GM18870 (cell line): ENCODE data around the gene TUBA8.
"Not testable (repeated sequence)": the region's sequence is repeated elsewhere in the genome, so short reads cannot be mapped to it uniquely, and the experiment has no call there.

ENCODE experiments used
- ATAC-seq: cut with Tn5 transposase; IDR thresholded peaks from one replicate; pipeline ENCODE4 v1.9.1; 2021; ENCODE audit warnings: moderate library complexity; ENCODE audit not compliant: unreplicated experiment

The TUBA8 gene

GRCh38 chr22:18165356-18165755, 54.7 kb downstream of the TUBA8 start:
- ATAC-seq, result not testable (repeated sequence)

DNA sequence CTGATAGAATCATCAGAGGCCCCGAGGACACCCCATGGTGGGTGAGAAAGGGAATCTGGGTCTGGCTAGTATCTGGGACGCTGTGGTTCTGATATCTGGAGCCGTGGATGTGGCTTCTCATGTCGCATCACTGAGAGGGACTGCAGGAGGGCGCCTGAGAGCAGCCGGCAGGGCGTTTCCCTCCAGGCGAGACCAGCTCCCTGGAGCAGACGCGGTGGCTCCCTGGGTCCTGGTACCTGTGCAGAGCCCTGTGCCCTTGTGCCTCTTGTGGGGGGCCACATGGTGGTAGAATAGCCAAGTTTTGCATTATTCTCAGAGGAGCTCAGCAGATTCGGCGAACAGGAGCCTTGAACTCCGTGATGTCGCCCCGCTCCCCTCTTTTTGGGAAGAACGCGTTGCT, 59.7 kb downstream of the TUBA8 start:
- ATAC-seq, result not testable (repeated sequence)

DNA sequence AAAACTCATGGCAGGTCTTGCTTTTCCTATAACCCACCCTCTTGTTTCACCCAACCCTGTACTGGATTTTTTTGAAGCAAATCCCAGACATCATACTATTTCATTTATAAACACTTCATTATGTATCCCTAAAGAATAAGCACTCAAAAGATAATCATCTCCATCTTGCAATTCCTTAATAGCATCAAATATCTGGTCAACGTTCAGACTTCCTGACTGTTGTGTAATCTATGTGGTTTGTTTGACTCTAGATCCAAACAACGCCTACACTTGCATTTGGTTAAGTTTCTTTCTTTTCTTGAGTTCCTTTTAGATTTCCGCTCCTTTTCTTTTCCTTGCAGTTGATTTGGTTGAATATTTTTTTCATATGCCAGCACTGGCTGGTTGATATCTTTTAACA, 61.6 kb downstream of the TUBA8 start:
- not testable (repeated sequence) for ATAC-seq

GRCh38 chr22:18172776-18173175, 62.2 kb downstream of the TUBA8 start:
- ATAC-seq, result not testable (repeated sequence)

DNA sequence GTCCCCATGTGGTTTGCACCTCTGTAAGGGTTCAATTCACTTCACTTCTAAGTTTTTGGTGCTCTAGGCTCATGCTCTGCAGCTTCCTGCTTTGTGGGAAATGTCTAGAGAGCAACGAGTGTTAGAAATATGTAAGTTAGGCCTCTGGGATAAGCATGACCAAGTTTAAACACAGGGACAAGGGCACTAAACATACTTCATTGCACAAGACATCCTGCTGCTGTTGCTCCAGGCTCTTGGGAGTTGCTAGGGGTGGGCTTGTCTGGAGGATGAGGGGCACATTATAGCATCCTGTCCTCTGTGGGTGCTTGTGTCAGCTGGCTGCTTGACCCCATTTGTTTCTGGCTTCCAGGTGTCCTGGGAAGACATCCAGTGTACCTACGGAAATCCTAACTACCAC, 62.8 kb downstream of the TUBA8 start:
- not testable (repeated sequence) for ATAC-seq
